Effector memory CD4-positive, alpha-beta T cell (primary cell): ENCODE measurements around the gene BIRC2.
"Not testable (repeated sequence)": the region's sequence is repeated elsewhere in the genome, so short reads cannot be mapped to it uniquely, and the experiment has no call there.

Experiments used
- DNase-seq, 3 donors: peaks; one replicate each; pipeline ENCODE4 v3.0.0-alpha.2; 2020
- H3K27ac ChIP-seq: 2 replicates; pipeline ENCODE4 v1.7.0; 2013; ENCODE audit warnings: mild to moderate bottlenecking, low read length, moderate library complexity; ENCODE audit not compliant: insufficient read depth, poor library complexity, severe bottlenecking
- H3K27me3 ChIP-seq: replicated peaks from 2 replicates; pipeline ENCODE4 v1.7.0; 2013; ENCODE audit warnings: mild to moderate bottlenecking, low read length; ENCODE audit not compliant: insufficient read depth, control insufficient read depth, poor library complexity, severe bottlenecking
- H3K36me3 ChIP-seq: 2 replicates; pipeline ENCODE4 v1.7.0; 2013; ENCODE audit warnings: mild to moderate bottlenecking, low read length, moderate library complexity; ENCODE audit not compliant: control insufficient read depth, insufficient read depth
- H3K4me1 ChIP-seq: 2 replicates; pipeline ENCODE4 v1.7.0; 2013; ENCODE audit warnings: low read length, mild to moderate bottlenecking; ENCODE audit not compliant: control insufficient read depth, insufficient read depth, poor library complexity, severe bottlenecking
- H3K4me3 ChIP-seq: 2 replicates; pipeline ENCODE4 v1.7.0; 2013; ENCODE audit warnings: low read length, low read depth, mild to moderate bottlenecking; ENCODE audit not compliant: insufficient read depth, poor library complexity, severe bottlenecking
- H3K9me3 ChIP-seq: 2 replicates; pipeline ENCODE4 v1.7.0; 2013; ENCODE audit warnings: mild to moderate bottlenecking, low read length, moderate library complexity; ENCODE audit not compliant: control insufficient read depth
- total RNA-seq, 3 donors: gene quantifications; one replicate each; lab custom pipeline; 2026; lab: John Stamatoyannopoulos, UW

Gene BIRC2
- 105 to 180 (median 163) reads per million in 3 donors for total RNA-seq

GRCh38 chr11:102346748-102347461, at the start of gene BIRC2:
TSS of gene BIRC2 (plus strand) at chr11:102347214. CDS start at chr11:102349855, 2,641 bp downstream.
- Histone ChIP-seq H3K27me3 (no peaks in the 10 kb centered on the region), H3K4me3 (peak within 1 kb of the TSS; percentile 74), H3K9me3 (no peaks in the 10 kb centered on the region), H3K27ac (peak within 1 kb of the TSS; percentile 92), H3K4me1 (peaks cover 11% of the 10 kb centered on the region), H3K36me3 (peaks cover 2% of the 10 kb centered on the region)
- peak; percentile 93 to 96 (median 96) for DNase-seq

GRCh38 chr11:102300837-102301236, 46.2 kb upstream of the BIRC2 start:
- peak; percentile 9 to 54 (median 35) for DNase-seq
- not testable (repeated sequence) for H3K36me3 ChIP-seq, H3K27me3 ChIP-seq, H3K9me3 ChIP-seq
- Histone ChIP-seq H3K4me3 (peak overlapping the region; percentile 22), H3K4me1 (peaks cover 44% of the 10 kb centered on the region), H3K27ac (peak overlapping the region; percentile 32)

GRCh38 chr11:102302241-102302640, 44.8 kb upstream of the BIRC2 start:
- no peak for DNase-seq
- Histone ChIP-seq H3K4me1 (peaks cover 57% of the 10 kb centered on the region), H3K27ac (no peak overlapping the region), H3K27me3 (no peaks in the 10 kb centered on the region), H3K36me3 (no peaks in the 10 kb centered on the region), H3K4me3 (no peak overlapping the region), H3K9me3 (peaks cover 7% of the 10 kb centered on the region)

GRCh38 chr11:102304686-102305085, 42.3 kb upstream of the BIRC2 start:
- peaks cover 64% of the 10 kb centered on the region for H3K4me1 ChIP-seq
- no peaks in the 10 kb centered on the region for H3K27me3 ChIP-seq
- H3K36me3 ChIP-seq = no peaks in the 10 kb centered on the region
- no peak overlapping the region for H3K4me3 ChIP-seq
- peaks cover 7% of the 10 kb centered on the region for H3K9me3 ChIP-seq
- no peak for DNase-seq
- peak overlapping the region; percentile 79 for H3K27ac ChIP-seq

DNA sequence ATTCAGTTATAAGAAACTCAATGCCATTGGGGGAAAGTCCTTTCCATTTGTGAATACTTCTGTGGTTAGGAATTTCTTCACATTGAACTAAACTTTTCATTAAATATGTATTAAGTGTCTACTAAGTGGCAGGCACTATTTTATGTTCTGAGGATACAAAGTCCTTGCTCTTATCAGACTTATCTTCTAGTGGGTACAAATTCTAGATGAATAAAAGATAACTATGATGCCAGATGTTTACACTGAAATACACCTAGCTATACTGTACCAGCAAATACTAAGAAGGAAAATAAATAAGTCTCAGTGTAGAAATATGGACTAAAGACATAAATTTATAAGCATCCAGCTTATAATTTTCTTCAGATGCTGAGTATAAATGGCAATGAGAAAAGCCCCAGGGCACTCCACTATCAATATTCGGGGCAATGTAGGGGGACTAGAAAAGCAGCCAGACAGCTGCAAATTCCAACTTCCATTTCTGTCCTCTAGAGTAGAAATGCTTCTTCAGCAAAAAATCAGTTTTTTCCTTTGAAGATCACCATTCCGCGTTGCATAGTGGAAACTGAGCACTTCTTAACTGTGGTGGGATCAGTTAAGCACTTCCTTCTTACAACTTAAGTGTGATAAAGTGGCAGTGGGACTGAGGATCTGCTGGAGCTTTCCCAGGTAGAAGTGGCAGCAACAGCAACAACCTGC, 41.5 kb upstream of the BIRC2 start:
- peaks cover 65% of the 10 kb centered on the region for H3K4me1 ChIP-seq
- no peaks in the 10 kb centered on the region for H3K36me3 ChIP-seq
- DNase-seq = no peak

GRCh38 chr11:102306048-102306597, 40.9 kb upstream of the BIRC2 start:
- no peak overlapping the region for H3K4me3 ChIP-seq
- peaks cover 7% of the 10 kb centered on the region for H3K9me3 ChIP-seq
- H3K27me3 ChIP-seq = no peaks in the 10 kb centered on the region
- H3K27ac ChIP-seq = peak overlapping the region; percentile 79
- no peak for DNase-seq
- peaks cover 59% of the 10 kb centered on the region for H3K4me1 ChIP-seq
- H3K36me3 ChIP-seq = no peaks in the 10 kb centered on the region

More for the DNA sequence above, 41.5 kb upstream of the BIRC2 start:
- peak overlapping the region; percentile 79 for H3K27ac ChIP-seq
- no peak overlapping the region for H3K4me3 ChIP-seq
- peaks cover 7% of the 10 kb centered on the region for H3K9me3 ChIP-seq
- no peaks in the 10 kb centered on the region for H3K27me3 ChIP-seq

- Histone ChIP-seq H3K36me3 (no peaks in the 10 kb centered on the region), H3K4me3 (no peak overlapping the region), H3K9me3 (peaks cover 7% of the 10 kb centered on the region), H3K27ac (peak overlapping the region; percentile 79), H3K27me3 (no peaks in the 10 kb centered on the region), H3K4me1 (peaks cover 52% of the 10 kb centered on the region)
- DNase-seq = peak; percentile 27 to 52 (median 49)
Measured at GRCh38 chr11:102306817-102307726, 39.9 kb upstream of the BIRC2 start.

DNA sequence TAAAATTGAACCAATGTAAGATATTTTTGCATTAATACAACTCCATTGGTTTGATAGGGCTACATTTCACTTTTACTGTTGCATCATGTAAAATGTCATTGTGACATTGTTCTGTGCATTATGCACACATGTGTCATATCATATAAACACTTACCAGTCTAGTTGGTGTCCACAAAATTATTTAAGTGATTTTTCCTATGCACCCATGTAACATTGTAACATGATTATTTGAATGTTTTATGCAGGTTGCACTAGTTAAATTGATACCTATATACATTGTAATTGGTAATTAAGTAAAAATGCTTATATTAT, 39.3 kb upstream of the BIRC2 start:
- Histone ChIP-seq H3K4me3 (no peak overlapping the region), H3K9me3 (peaks cover 4% of the 10 kb centered on the region), H3K27ac (peak overlapping the region; percentile 8), H3K36me3 (no peaks in the 10 kb centered on the region), H3K27me3 (no peaks in the 10 kb centered on the region), H3K4me1 (peaks cover 50% of the 10 kb centered on the region)
- DNase-seq = no peak

- H3K36me3 ChIP-seq = no peaks in the 10 kb centered on the region
- H3K4me1 ChIP-seq = peaks cover 37% of the 10 kb centered on the region
- H3K27ac ChIP-seq = no peak overlapping the region
- no peak for DNase-seq
- H3K27me3 ChIP-seq = no peaks in the 10 kb centered on the region
- H3K4me3 ChIP-seq = no peak overlapping the region
- H3K9me3 ChIP-seq = no peaks in the 10 kb centered on the region
Measured at GRCh38 chr11:102309621-102310541, 37.1 kb upstream of the BIRC2 start.
